Measurements from ENCODE around the gene SPINT3.
"Not testable (repeated sequence)": the region's sequence is repeated elsewhere in the genome, so short reads cannot be mapped to it uniquely, and the experiment has no call there.

SPINT3 gene

DNA sequence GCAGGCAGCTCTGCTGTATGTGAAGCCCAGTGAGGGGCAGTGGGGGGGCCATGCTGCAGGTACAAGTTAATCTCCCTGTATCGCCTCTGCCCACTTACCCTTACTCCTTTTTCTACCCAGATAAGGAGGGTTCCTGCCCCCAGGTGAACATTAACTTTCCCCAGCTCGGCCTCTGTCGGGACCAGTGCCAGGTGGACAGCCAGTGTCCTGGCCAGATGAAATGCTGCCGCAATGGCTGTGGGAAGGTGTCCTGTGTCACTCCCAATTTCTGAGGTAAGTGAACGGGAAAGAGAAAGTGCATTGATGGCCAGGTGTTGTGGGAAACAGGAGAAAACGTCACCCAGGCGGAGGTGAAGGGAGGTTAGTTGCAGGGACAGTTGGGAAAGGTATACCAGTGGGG lies 35.6 kb downstream of the SPINT3 start:
- H3K27me3 ChIP-seq (ENCODE audit: insufficient read depth, low read length, poor library complexity), result peaks cover 15% of the 10 kb centered on the region
- no peak overlapping the region for H2AFZ ChIP-seq (ENCODE audit: low read depth, low read length)
- no peak overlapping the region for H3K9ac ChIP-seq (ENCODE audit: low read depth, low read length)
- DNase-seq, result no peak
- no peaks in the 10 kb centered on the region for H4K20me1 ChIP-seq (ENCODE audit: insufficient read depth, low read length)
- ATAC-seq (ENCODE audit: insufficient read depth, low read depth), result no peak
- H3K9me3 ChIP-seq (ENCODE audit: insufficient read depth, low read length, severe bottlenecking), result no peaks in the 10 kb centered on the region
- TF ChIP-seq EZH2 (IDR thresholded peaks at IDR 0.05; ENCODE audit: borderline replicate concordance, low read depth, low read length, severe bottlenecking), result no peak
- TF ChIP-seq, protein P1, sequence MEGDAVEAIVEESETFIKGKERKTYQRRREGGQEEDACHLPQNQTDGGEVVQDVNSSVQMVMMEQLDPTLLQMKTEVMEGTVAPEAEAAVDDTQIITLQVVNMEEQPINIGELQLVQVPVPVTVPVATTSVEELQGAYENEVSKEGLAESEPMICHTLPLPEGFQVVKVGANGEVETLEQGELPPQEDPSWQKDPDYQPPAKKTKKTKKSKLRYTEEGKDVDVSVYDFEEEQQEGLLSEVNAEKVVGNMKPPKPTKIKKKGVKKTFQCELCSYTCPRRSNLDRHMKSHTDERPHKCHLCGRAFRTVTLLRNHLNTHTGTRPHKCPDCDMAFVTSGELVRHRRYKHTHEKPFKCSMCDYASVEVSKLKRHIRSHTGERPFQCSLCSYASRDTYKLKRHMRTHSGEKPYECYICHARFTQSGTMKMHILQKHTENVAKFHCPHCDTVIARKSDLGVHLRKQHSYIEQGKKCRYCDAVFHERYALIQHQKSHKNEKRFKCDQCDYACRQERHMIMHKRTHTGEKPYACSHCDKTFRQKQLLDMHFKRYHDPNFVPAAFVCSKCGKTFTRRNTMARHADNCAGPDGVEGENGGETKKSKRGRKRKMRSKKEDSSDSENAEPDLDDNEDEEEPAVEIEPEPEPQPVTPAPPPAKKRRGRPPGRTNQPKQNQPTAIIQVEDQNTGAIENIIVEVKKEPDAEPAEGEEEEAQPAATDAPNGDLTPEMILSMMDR (IDR thresholded peaks at IDR 0.05; ENCODE audit: borderline replicate concordance, extremely low read depth, low read length, poor library complexity, severe bottlenecking), result no peak
- no peak overlapping the region for H3K27ac ChIP-seq (ENCODE audit: low read length)
- H3K79me2 ChIP-seq (ENCODE audit: insufficient read depth, low read length), result no peaks in the 10 kb centered on the region
- H3K36me3 ChIP-seq (ENCODE audit: insufficient read depth, low read length), result no peaks in the 10 kb centered on the region
- H3K4me2 ChIP-seq (ENCODE audit: insufficient read depth, low read length), result no peak overlapping the region
- H3K4me3 ChIP-seq (ENCODE audit: low read depth in 1 of 2, low read length in 2 of 2), result no peak overlapping the region
- no peaks in the 10 kb centered on the region for H3K4me1 ChIP-seq (ENCODE audit: insufficient read depth, low read length)

DNA sequence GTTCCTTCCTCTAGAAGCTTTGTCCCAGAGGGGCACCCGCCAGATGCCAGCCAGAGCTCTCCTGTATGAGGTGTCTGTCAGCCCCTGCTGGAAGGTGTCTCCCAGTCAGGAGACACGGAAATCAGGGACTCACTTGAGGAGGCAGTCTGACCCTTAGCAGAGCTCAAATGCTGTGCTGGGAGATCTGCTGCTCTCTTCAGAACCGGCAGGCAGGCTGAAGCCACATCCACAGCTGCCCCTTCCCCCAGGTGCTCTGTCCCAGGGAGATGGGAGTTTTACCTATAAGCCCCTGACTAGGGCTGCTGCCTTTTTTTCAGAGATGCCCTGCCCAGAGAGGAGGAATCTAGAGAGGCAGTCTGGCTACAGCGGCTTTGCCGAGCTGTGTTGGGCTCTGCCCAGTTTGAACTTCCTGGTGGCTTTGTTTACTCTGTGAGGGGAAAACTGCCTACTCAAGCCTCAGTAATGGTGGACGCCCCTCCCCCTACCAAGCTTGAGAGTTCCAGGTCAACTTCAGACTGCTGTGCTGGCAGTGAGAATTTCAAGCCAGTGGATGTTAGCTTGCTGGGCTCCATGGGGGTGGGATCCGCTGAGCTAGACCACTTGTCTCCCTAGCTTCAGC lies 37.8 kb downstream of the SPINT3 start:
- H2AFZ ChIP-seq (ENCODE audit: low read depth, low read length); H3K27me3 ChIP-seq (ENCODE audit: insufficient read depth, low read length, poor library complexity); H3K36me3 ChIP-seq (ENCODE audit: insufficient read depth, low read length); H3K4me3 ChIP-seq (ENCODE audit: low read depth in 1 of 2, low read length in 2 of 2); H3K9me3 ChIP-seq (ENCODE audit: insufficient read depth, low read length, severe bottlenecking); DNase-seq; H4K20me1 ChIP-seq (ENCODE audit: insufficient read depth, low read length); ATAC-seq (ENCODE audit: insufficient read depth, low read depth); H3K79me2 ChIP-seq (ENCODE audit: insufficient read depth, low read length); H3K27ac ChIP-seq (ENCODE audit: low read length); H3K4me1 ChIP-seq (ENCODE audit: insufficient read depth, low read length); H3K4me2 ChIP-seq (ENCODE audit: insufficient read depth, low read length); H3K9ac ChIP-seq (ENCODE audit: low read depth, low read length): not testable (repeated sequence)

DNA sequence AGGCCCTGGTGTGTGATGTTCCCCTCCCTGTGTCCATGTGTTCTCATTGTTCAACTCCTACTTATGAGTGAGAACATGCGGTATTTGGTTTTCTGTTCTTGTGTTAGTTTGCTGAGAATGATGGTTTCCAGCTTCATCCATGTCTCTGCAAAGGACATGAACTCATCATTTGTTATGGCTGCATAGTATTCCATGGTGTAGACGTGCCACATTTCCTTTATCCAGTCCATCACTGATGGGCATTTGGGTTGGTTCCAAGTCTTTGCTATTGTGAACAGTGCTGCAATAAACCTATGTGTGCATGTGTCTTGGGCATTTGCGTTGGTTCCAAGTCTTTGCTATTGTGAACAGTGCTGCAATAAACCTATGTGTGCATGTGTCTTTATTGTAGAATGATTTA lies 43.1 kb downstream of the SPINT3 start:
- H3K27me3 ChIP-seq (ENCODE audit: insufficient read depth, low read length, poor library complexity); ATAC-seq (ENCODE audit: insufficient read depth, low read depth); DNase-seq; H3K4me1 ChIP-seq (ENCODE audit: insufficient read depth, low read length); H4K20me1 ChIP-seq (ENCODE audit: insufficient read depth, low read length); H3K9ac ChIP-seq (ENCODE audit: low read depth, low read length); H3K4me2 ChIP-seq (ENCODE audit: insufficient read depth, low read length); H3K4me3 ChIP-seq (ENCODE audit: low read depth in 1 of 2, low read length in 2 of 2); H3K36me3 ChIP-seq (ENCODE audit: insufficient read depth, low read length); H3K27ac ChIP-seq (ENCODE audit: low read length); H2AFZ ChIP-seq (ENCODE audit: low read depth, low read length); H3K9me3 ChIP-seq (ENCODE audit: insufficient read depth, low read length, severe bottlenecking); H3K79me2 ChIP-seq (ENCODE audit: insufficient read depth, low read length): not testable (repeated sequence)

DNA sequence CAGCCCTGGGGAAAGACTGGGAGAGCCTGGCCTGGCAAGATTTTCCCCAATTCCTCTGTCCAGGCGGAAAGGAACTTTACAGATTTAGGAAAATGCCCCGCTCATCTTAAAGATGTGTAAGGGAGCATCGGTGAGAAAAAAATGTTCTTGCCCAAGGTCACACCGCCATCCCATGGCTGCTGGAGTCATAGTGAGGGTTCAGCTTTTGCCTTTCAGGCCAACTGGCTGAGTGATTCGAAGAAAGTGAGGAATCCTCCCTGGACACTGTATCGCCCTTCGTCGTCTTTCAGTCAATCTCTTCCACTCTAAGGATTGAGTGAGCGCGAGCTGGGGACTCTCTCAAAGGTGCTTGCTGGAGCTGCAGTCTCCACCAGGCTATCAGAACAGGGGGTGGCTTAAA lies 44.5 kb downstream of the SPINT3 start:
- no peak overlapping the region for H2AFZ ChIP-seq (ENCODE audit: low read depth, low read length)
- DNase-seq (no peak), ATAC-seq (ENCODE audit: insufficient read depth, low read depth) (no peak)
- H3K36me3 ChIP-seq (ENCODE audit: insufficient read depth, low read length), result no peaks in the 10 kb centered on the region
- TF ChIP-seq EZH2 (IDR thresholded peaks at IDR 0.05; ENCODE audit: borderline replicate concordance, low read depth, low read length, severe bottlenecking), result no peak
- H3K27me3 ChIP-seq (ENCODE audit: insufficient read depth, low read length, poor library complexity), result peaks cover 13% of the 10 kb centered on the region
- H3K79me2 ChIP-seq (ENCODE audit: insufficient read depth, low read length), result no peaks in the 10 kb centered on the region
- H4K20me1 ChIP-seq (ENCODE audit: insufficient read depth, low read length), result no peaks in the 10 kb centered on the region
- no peaks in the 10 kb centered on the region for H3K4me1 ChIP-seq (ENCODE audit: insufficient read depth, low read length)
- no peak overlapping the region for H3K9ac ChIP-seq (ENCODE audit: low read depth, low read length)
- no peak overlapping the region for H3K4me2 ChIP-seq (ENCODE audit: insufficient read depth, low read length)
- no peak overlapping the region for H3K4me3 ChIP-seq (ENCODE audit: low read depth in 1 of 2, low read length in 2 of 2)
- H3K9me3 ChIP-seq (ENCODE audit: insufficient read depth, low read length, severe bottlenecking), result no peaks in the 10 kb centered on the region
- H3K27ac ChIP-seq (ENCODE audit: low read length), result no peak overlapping the region

DNA sequence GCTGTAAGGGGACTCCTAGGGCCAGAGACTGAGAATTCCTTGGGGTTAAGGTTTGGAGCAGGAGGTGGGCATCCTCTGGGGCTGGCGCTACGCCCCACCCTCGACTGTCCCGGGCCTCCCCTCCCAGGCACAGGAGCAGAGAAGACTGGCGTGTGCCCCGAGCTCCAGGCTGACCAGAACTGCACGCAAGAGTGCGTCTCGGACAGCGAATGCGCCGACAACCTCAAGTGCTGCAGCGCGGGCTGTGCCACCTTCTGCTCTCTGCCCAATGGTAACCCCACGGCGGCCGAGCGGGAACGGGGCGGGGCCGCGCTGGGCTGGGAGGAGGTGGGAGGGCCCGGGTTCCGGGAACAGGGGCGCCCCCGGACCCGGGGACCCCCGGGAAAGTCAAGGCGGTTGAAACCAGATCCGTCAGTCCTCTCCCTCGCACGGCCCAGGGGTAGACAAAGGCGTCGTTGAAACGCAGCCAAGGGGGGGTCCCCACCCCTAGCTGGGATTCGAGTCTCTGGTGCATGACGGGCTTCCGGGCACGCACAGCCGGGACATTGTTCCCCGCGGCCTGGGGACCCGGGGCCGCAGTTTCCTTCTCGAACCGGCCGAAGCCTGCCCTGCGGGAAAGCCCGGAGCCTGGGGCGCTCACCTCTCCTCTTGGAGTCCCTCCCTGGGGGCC lies 45.0 kb downstream of the SPINT3 start:
- no peaks in the 10 kb centered on the region for H3K36me3 ChIP-seq (ENCODE audit: insufficient read depth, low read length)
- H2AFZ ChIP-seq (ENCODE audit: low read depth, low read length), result no peak overlapping the region
- H3K4me3 ChIP-seq (ENCODE audit: low read depth in 1 of 2, low read length in 2 of 2), result no peak overlapping the region
- H3K9ac ChIP-seq (ENCODE audit: low read depth, low read length), result no peak overlapping the region
- no peaks in the 10 kb centered on the region for H4K20me1 ChIP-seq (ENCODE audit: insufficient read depth, low read length)
- no peak overlapping the region for H3K27ac ChIP-seq (ENCODE audit: low read length)
- no peak for DNase-seq
- ATAC-seq (ENCODE audit: insufficient read depth, low read depth), result no peak
- TF ChIP-seq, protein P1 (IDR thresholded peaks at IDR 0.05; ENCODE audit: borderline replicate concordance, extremely low read depth, low read length, poor library complexity, severe bottlenecking), result no peak
- no peak for TF ChIP-seq EZH2 (IDR thresholded peaks at IDR 0.05; ENCODE audit: borderline replicate concordance, low read depth, low read length, severe bottlenecking)
- H3K27me3 ChIP-seq (ENCODE audit: insufficient read depth, low read length, poor library complexity), result peaks cover 17% of the 10 kb centered on the region
- H3K9me3 ChIP-seq (ENCODE audit: insufficient read depth, low read length, severe bottlenecking), result no peaks in the 10 kb centered on the region
- no peaks in the 10 kb centered on the region for H3K4me1 ChIP-seq (ENCODE audit: insufficient read depth, low read length)
- H3K79me2 ChIP-seq (ENCODE audit: insufficient read depth, low read length), result no peaks in the 10 kb centered on the region
- H3K4me2 ChIP-seq (ENCODE audit: insufficient read depth, low read length), result no peak overlapping the region

All from DND-41 (cell line).